ENCODE data around the gene ADAT1. TPM values are rescaled to one million over a fixed set of nuclear protein-coding genes. Genes with fewer than 3 reads are reported as not detected.

The ADAT1 gene
- total RNA-seq, 1 experiment from 2014 or later, result 71.3 TPM

DNA sequence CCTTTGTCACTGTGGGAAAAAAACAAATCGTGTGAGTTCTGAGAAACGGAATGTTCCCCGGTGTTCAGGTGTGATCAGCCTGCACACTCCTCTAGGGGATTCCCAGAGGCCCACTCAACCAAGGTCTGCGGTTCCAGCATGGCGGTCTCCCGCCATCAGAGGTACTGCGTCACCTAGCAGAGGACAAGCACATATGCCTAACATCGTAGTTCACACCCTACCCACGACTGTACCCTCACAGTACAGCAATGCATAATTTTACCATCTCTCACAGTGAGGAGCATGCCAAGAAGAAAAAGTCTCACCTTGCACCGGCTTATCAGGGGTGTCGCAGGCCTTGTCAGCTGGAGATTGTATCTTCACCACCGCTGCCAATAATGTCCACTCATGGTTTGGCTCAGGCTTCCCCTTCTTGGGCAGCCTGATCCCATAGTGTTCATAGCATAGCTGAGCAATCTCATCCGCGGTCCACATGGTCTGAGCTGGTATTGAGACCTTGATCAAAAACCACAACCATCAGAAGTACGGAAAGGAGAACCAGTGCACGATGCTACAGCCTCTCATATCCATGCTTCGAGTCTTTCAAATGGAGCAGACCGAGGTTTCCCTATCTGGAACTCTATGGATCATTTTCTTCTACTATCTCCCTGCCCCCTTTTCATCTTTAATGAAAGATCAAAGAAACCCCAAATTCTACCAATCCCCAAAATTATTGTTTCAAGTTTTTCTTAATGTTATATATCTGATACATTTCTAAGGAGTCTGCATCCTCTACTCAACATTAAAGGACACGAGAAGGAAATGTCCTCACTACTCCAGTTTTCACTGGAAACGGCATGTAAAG is 2.5 kb downstream of the ADAT1 start:
- ChIA-PET POLR2A (no interaction called here), CTCF (interaction anchor here (1.0 to 2.9 kb wide), 3 partner anchors 14 to 143 kb away, joined by 3 to 15 read pairs (median 4); no protein-coding TSS in a partner anchor)
- TF ChIP-seq, protein P1, sequence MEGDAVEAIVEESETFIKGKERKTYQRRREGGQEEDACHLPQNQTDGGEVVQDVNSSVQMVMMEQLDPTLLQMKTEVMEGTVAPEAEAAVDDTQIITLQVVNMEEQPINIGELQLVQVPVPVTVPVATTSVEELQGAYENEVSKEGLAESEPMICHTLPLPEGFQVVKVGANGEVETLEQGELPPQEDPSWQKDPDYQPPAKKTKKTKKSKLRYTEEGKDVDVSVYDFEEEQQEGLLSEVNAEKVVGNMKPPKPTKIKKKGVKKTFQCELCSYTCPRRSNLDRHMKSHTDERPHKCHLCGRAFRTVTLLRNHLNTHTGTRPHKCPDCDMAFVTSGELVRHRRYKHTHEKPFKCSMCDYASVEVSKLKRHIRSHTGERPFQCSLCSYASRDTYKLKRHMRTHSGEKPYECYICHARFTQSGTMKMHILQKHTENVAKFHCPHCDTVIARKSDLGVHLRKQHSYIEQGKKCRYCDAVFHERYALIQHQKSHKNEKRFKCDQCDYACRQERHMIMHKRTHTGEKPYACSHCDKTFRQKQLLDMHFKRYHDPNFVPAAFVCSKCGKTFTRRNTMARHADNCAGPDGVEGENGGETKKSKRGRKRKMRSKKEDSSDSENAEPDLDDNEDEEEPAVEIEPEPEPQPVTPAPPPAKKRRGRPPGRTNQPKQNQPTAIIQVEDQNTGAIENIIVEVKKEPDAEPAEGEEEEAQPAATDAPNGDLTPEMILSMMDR (IDR thresholded peaks at IDR 0.05; ENCODE audit: insufficient read depth in 1 of 2, low read depth in 1 of 2, low read length in 1 of 2, severe bottlenecking in 1 of 2, unreplicated experiment in 1 of 2), result no peak
- no peak for DNase-seq
- H3K27ac Mint-ChIP-seq (ENCODE audit: unreplicated experiment), result no peak overlapping the region
- H3K27me3 Mint-ChIP-seq (ENCODE audit: insufficient read depth, unreplicated experiment), result no peaks in the 10 kb centered on the region
- no peaks in the 10 kb centered on the region for H3K9me3 ChIP-seq
- peaks cover 21% of the 10 kb centered on the region for H3K4me1 ChIP-seq
- peaks cover 67% of the 10 kb centered on the region for H3K36me3 Mint-ChIP-seq (ENCODE audit: insufficient read depth, unreplicated experiment)
- H3K4me3 ChIP-seq (ENCODE audit: low read depth, low read length), result no peak overlapping the region
- H3K36me3 ChIP-seq (ENCODE audit: control insufficient read depth, insufficient read depth, low read length), result peaks cover 1% of the 10 kb centered on the region; the same call in 1 of the 2 replicates
- H3K4me1 Mint-ChIP-seq (ENCODE audit: low read depth, unreplicated experiment), result peaks cover 13% of the 10 kb centered on the region
- no TSS peak for BruUV-seq (replicated peaks)
- no peaks in the 10 kb centered on the region for H3K27me3 ChIP-seq (replicated peaks; ENCODE audit: control insufficient read depth, insufficient read depth, low read length)
- H3K4me3 Mint-ChIP-seq (ENCODE audit: unreplicated experiment), result no peak overlapping the region
- intact Hi-C loops (cut with micrococcal nuclease; ENCODE audit: unreplicated experiment), result loop anchor here (1.0 kb wide), 1 partner anchor 149 kb away; no protein-coding TSS in a partner anchor
- peaks cover under 1% of the 10 kb centered on the region for H3K9me3 Mint-ChIP-seq (ENCODE audit: unreplicated experiment)

DNA sequence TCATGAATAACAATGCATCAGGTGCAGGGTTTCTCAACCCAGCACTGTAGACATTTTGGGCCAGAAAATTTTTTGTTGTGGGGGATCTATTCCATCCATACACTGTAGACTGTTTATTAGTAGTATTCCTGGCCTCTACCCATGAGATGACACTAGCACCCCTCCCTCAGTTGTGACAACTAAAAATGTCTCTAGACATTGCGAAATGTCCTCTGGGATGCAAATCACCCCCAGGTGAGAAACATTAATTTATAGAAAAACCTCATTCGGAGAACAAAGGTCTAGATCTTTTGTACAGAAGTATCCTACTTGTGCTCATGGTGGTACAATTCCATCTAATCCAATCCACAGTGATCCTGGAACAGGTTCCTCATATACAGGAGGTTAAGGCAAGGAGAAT is 4.3 kb downstream of the ADAT1 start:
- no peaks in the 10 kb centered on the region for H3K9me3 Mint-ChIP-seq (ENCODE audit: unreplicated experiment)
- BruUV-seq (replicated peaks), result no TSS peak
- peaks cover 65% of the 10 kb centered on the region for H3K36me3 Mint-ChIP-seq (ENCODE audit: insufficient read depth, unreplicated experiment)
- ChIA-PET POLR2A (no interaction called here), CTCF (interaction anchor here (0.6 to 1.8 kb wide), 2 partner anchors 102 to 183 kb away, joined by 4 to 6 read pairs; no protein-coding TSS in a partner anchor)
- no peaks in the 10 kb centered on the region for H3K27me3 Mint-ChIP-seq (ENCODE audit: insufficient read depth, unreplicated experiment)
- H3K27me3 ChIP-seq (replicated peaks; ENCODE audit: control insufficient read depth, insufficient read depth, low read length), result no peaks in the 10 kb centered on the region
- intact Hi-C loops (cut with micrococcal nuclease; ENCODE audit: unreplicated experiment), result no loop called here
- no peak for DNase-seq
- no peaks in the 10 kb centered on the region for H3K4me1 Mint-ChIP-seq (ENCODE audit: low read depth, unreplicated experiment)
- peaks cover 6% of the 10 kb centered on the region; the same call in 1 of the 2 replicates for H3K4me1 ChIP-seq
- TF ChIP-seq, protein P1 (IDR thresholded peaks at IDR 0.05; ENCODE audit: insufficient read depth in 1 of 2, low read depth in 1 of 2, low read length in 1 of 2, severe bottlenecking in 1 of 2, unreplicated experiment in 1 of 2), result no peak
- H3K4me3 ChIP-seq (ENCODE audit: low read depth, low read length), result no peak overlapping the region
- no peak overlapping the region for H3K27ac Mint-ChIP-seq (ENCODE audit: unreplicated experiment)
- H3K4me3 Mint-ChIP-seq (ENCODE audit: unreplicated experiment), result no peak overlapping the region
- peaks cover 1% of the 10 kb centered on the region; the same call in 1 of the 2 replicates for H3K36me3 ChIP-seq (ENCODE audit: control insufficient read depth, insufficient read depth, low read length)
- H3K9me3 ChIP-seq, result no peaks in the 10 kb centered on the region

DNA sequence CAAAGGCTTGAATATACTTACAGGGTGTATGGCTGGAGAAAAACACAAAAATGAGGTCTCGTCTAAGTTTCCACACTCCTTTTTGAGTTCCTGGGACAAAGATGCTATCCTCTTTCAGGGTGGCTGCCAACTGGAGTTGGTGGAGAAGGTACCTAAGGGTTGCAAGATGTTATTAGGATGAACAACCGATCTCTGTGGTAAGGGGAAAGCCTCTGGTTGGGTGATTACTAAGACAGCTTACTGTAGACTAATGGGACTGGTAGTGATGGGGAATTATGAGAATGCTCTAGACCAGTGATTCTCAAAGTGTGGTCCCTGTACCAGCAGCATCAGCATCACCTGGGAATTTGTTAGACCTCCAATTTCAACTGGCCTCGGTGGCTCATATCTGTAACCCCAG is 6.0 kb downstream of the ADAT1 start:
- Mint-ChIP-seq H3K4me3 (ENCODE audit: unreplicated experiment) (no peak overlapping the region), H3K4me1 (ENCODE audit: low read depth, unreplicated experiment) (no peaks in the 10 kb centered on the region), H3K27ac (ENCODE audit: unreplicated experiment) (no peak overlapping the region), H3K36me3 (ENCODE audit: insufficient read depth, unreplicated experiment) (peaks cover 71% of the 10 kb centered on the region), H3K27me3 (ENCODE audit: insufficient read depth, unreplicated experiment) (no peaks in the 10 kb centered on the region), H3K9me3 (ENCODE audit: unreplicated experiment) (no peaks in the 10 kb centered on the region)
- Histone ChIP-seq H3K9me3 (no peaks in the 10 kb centered on the region), H3K27me3 (replicated peaks; ENCODE audit: control insufficient read depth, insufficient read depth, low read length) (no peaks in the 10 kb centered on the region), H3K4me1 (peaks cover 4% of the 10 kb centered on the region; the same call in 1 of the 2 replicates), H3K4me3 (ENCODE audit: low read depth, low read length) (no peak overlapping the region), H3K36me3 (ENCODE audit: control insufficient read depth, insufficient read depth, low read length) (peaks cover 4% of the 10 kb centered on the region)
- BruUV-seq (replicated peaks), result no TSS peak
- CTCF ChIA-PET, result no interaction called here
- TF ChIP-seq, protein P1 (IDR thresholded peaks at IDR 0.05; ENCODE audit: insufficient read depth in 1 of 2, low read depth in 1 of 2, low read length in 1 of 2, severe bottlenecking in 1 of 2, unreplicated experiment in 1 of 2), result no peak
- POLR2A ChIA-PET, result no interaction called here
- no peak for DNase-seq
- intact Hi-C loops (cut with micrococcal nuclease; ENCODE audit: unreplicated experiment), result no loop called here
